SK-N-SH treated with all-trans-retinoic acid at 6 μM for 48 hours (cell line): Measurements from ENCODE around the gene USP35.

ENCODE experiments used
- ARNTL ChIP-seq: fragments of 450-650 bp; formaldehyde crosslinking; IDR thresholded peaks from 2 replicates; pipeline ENCODE4 v1.5.0; 2020; ENCODE audit warnings: low read depth, mild to moderate bottlenecking, moderate library complexity, borderline replicate concordance
- BACH2 ChIP-seq: fragments of 250-450 bp; sonication (Bioruptor Pico); IDR thresholded peaks from 2 replicates; pipeline ENCODE4 v1.9.0; 2021; ENCODE audit warnings: mild to moderate bottlenecking, borderline replicate concordance
- CSDC2 ChIP-seq: fragments of 250-450 bp; sonication (Bioruptor Pico); IDR thresholded peaks from 2 replicates; pipeline ENCODE4 v1.5.0; 2020; ENCODE audit warnings: mild to moderate bottlenecking, moderate library complexity
- ESRRG ChIP-seq: fragments of 250-450 bp; sonication (Bioruptor Pico); IDR thresholded peaks from 2 replicates; pipeline ENCODE4 v1.6.1; 2021; ENCODE audit warnings: mild to moderate bottlenecking
- PPARA ChIP-seq: fragments of 250-450 bp; sonication (Bioruptor Pico); IDR thresholded peaks from 2 replicates; pipeline ENCODE4 v1.5.0; 2020; ENCODE audit warnings: mild to moderate bottlenecking, borderline replicate concordance
- RARB ChIP-seq: fragments of 250-450 bp; sonication (Bioruptor Pico); IDR thresholded peaks from 2 replicates; pipeline ENCODE4 v1.8.0; 2021; ENCODE audit warnings: mild to moderate bottlenecking, moderate library complexity
- TCF4 ChIP-seq: fragments of 250-450 bp; sonication (Bioruptor Pico); IDR thresholded peaks from 2 replicates; pipeline ENCODE4 v1.8.0; 2021; ENCODE audit warnings: mild to moderate bottlenecking, moderate library complexity, borderline replicate concordance
- TOX ChIP-seq: fragments of 250-450 bp; sonication (Bioruptor Pico); IDR thresholded peaks from 2 replicates; pipeline ENCODE4 v1.8.0; 2021; ENCODE audit warnings: mild to moderate bottlenecking, moderate library complexity, borderline replicate concordance
- ZFP3 ChIP-seq: fragments of 250-450 bp; sonication (Bioruptor Pico); IDR thresholded peaks from 2 replicates; pipeline ENCODE4 v1.5.0; 2020; ENCODE audit warnings: mild to moderate bottlenecking, moderate library complexity
- ZNF565 ChIP-seq: fragments of 450-650 bp; formaldehyde crosslinking; conservative IDR thresholded peaks from 2 replicates; pipeline ENCODE4 v1.5.0; 2020; ENCODE audit warnings: low read depth, mild to moderate bottlenecking, moderate library complexity
- ZNF8 ChIP-seq: fragments of 450-650 bp; formaldehyde crosslinking; IDR thresholded peaks from 2 replicates; pipeline ENCODE4 v1.5.0; 2020; ENCODE audit warnings: mild to moderate bottlenecking, moderate library complexity
- TF ChIP-seq, protein P1 (sequence below): fragments of 250-450 bp; sonication (Bioruptor Pico); IDR thresholded peaks from 2 replicates; pipeline ENCODE4 v1.5.1; 2021; ENCODE audit warnings: mild to moderate bottlenecking, moderate library complexity
- TF ChIP-seq, protein P2 (sequence below): fragments of 250-450 bp; sonication (Bioruptor Pico); IDR thresholded peaks from 2 replicates; pipeline ENCODE4 v1.8.0; 2020; ENCODE audit warnings: mild to moderate bottlenecking, moderate library complexity, borderline replicate concordance
- TF ChIP-seq, protein P3 (sequence below): fragments of 250-450 bp; sonication (Bioruptor Pico); IDR thresholded peaks from 2 replicates; pipeline ENCODE4 v1.5.1; 2020; ENCODE audit warnings: low read depth, mild to moderate bottlenecking, moderate library complexity

DNA sequence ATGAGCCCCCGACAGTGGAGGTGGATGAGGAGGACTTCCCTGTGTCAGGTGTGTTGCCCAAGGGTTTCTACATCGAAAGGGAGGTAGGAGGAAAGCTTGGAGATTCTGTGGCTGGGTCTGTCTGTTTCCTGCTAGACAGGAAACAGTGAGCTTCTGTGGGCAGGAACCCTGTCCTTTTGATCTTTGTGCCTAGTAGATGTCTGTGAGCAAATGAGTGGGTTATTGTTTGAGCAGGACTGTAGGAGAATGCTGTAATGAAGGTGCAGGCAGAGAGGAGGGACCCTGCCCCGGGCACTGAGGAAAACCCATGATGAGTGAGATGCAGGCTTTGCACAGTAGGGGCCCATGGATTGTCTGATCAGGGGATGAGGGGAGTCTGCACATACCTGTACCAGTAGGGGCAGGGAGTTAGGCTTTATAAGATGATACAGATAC, 14.0 kb downstream of the USP35 start:
- TF ChIP-seq ZFP3: no peak
- TF ChIP-seq, protein P1, sequence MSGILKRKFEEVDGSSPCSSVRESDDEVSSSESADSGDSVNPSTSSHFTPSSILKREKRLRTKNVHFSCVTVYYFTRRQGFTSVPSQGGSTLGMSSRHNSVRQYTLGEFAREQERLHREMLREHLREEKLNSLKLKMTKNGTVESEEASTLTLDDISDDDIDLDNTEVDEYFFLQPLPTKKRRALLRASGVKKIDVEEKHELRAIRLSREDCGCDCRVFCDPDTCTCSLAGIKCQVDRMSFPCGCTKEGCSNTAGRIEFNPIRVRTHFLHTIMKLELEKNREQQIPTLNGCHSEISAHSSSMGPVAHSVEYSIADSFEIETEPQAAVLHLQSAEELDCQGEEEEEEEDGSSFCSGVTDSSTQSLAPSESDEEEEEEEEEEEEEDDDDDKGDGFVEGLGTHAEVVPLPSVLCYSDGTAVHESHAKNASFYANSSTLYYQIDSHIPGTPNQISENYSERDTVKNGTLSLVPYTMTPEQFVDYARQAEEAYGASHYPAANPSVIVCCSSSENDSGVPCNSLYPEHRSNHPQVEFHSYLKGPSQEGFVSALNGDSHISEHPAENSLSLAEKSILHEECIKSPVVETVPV (CRISPR knock-in tag): no peak
- TF ChIP-seq ARNTL (CRISPR knock-in tag): no peak
- no peak for TF ChIP-seq RARB (CRISPR knock-in tag)
- TF ChIP-seq, protein P2, sequence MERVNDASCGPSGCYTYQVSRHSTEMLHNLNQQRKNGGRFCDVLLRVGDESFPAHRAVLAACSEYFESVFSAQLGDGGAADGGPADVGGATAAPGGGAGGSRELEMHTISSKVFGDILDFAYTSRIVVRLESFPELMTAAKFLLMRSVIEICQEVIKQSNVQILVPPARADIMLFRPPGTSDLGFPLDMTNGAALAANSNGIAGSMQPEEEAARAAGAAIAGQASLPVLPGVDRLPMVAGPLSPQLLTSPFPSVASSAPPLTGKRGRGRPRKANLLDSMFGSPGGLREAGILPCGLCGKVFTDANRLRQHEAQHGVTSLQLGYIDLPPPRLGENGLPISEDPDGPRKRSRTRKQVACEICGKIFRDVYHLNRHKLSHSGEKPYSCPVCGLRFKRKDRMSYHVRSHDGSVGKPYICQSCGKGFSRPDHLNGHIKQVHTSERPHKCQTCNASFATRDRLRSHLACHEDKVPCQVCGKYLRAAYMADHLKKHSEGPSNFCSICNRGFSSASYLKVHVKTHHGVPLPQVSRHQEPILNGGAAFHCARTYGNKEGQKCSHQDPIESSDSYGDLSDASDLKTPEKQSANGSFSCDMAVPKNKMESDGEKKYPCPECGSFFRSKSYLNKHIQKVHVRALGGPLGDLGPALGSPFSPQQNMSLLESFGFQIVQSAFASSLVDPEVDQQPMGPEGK (CRISPR knock-in tag): no peak
- TF ChIP-seq, protein P3, sequence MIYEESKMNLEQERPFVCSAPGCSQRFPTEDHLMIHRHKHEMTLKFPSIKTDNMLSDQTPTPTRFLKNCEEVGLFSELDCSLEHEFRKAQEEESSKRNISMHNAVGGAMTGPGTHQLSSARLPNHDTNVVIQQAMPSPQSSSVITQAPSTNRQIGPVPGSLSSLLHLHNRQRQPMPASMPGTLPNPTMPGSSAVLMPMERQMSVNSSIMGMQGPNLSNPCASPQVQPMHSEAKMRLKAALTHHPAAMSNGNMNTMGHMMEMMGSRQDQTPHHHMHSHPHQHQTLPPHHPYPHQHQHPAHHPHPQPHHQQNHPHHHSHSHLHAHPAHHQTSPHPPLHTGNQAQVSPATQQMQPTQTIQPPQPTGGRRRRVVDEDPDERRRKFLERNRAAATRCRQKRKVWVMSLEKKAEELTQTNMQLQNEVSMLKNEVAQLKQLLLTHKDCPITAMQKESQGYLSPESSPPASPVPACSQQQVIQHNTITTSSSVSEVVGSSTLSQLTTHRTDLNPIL (CRISPR knock-in tag): no peak
- no peak for TF ChIP-seq BACH2
- no peak for TF ChIP-seq ESRRG
- TF ChIP-seq ZNF8 (CRISPR knock-in tag): no peak
- no peak for TF ChIP-seq TCF4 (CRISPR knock-in tag)
- no peak for TF ChIP-seq ZNF565 (CRISPR knock-in tag)
- no peak for TF ChIP-seq PPARA (CRISPR knock-in tag)
- no peak for TF ChIP-seq TOX (CRISPR knock-in tag)
- TF ChIP-seq CSDC2 (CRISPR knock-in tag): no peak
